Measurements from ENCODE around the gene SLC1A3. TPM values are rescaled to one million over a fixed set of nuclear protein-coding genes. Genes with fewer than 3 reads are reported as not detected.

Gene SLC1A3
- total and polyA plus RNA-seq, 4 donors: 3.4 to 47.6 (median 28.2) TPM

DNA sequence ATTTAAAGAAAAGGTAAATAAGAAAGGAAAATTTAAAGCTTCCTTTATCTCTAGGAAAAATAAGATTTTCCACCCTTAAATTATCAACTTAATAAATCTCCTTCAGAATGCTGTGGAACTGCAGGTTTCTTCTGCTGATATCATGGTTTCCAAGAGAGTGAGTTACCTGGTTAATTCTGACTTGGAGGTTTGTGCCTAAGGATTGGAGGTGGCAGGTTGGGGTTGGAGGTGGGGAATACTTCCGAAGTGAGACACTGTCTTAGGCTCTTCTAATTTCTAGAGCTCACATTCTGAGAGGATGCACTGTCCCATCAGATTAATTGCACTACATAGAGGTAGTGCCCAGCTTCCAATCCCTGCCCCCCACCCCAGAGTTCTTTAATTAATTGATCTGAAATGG is 31.1 kb downstream of the SLC1A3 start:
- Histone ChIP-seq H3K27ac (ENCODE audit: low read depth in 1 of 2, low read length in 1 of 2) (no peak overlapping the region), H3K36me3 (ENCODE audit: control insufficient read depth in 4 of 4, insufficient read depth in 4 of 4, low read length in 4 of 4) (peaks cover 0 to 10% (median 0%) of the 10 kb centered on the region in 4 donors), H3K4me1 (ENCODE audit: control insufficient read depth in 5 of 5, insufficient read depth in 5 of 5, low read length in 5 of 5) (peaks cover 0 to 14% (median 0%) of the 10 kb centered on the region in 5 donors), H3K9ac (ENCODE audit: insufficient read depth in 1 of 2, low read length in 2 of 2) (no peak overlapping the region), H3K4me3 (no peak overlapping the region), H3K27me3 (ENCODE audit: control insufficient read depth in 3 of 3, insufficient read depth in 3 of 3, low read length in 2 of 3) (peaks cover 0 to 8% (median 0%) of the 10 kb centered on the region in 3 donors), H3K9me3 (ENCODE audit: control insufficient read depth in 4 of 4, insufficient read depth in 3 of 4, low read length in 3 of 4) (peaks cover 0 to 8% (median 0%) of the 10 kb centered on the region in 4 donors)
- TF ChIP-seq, protein P1, sequence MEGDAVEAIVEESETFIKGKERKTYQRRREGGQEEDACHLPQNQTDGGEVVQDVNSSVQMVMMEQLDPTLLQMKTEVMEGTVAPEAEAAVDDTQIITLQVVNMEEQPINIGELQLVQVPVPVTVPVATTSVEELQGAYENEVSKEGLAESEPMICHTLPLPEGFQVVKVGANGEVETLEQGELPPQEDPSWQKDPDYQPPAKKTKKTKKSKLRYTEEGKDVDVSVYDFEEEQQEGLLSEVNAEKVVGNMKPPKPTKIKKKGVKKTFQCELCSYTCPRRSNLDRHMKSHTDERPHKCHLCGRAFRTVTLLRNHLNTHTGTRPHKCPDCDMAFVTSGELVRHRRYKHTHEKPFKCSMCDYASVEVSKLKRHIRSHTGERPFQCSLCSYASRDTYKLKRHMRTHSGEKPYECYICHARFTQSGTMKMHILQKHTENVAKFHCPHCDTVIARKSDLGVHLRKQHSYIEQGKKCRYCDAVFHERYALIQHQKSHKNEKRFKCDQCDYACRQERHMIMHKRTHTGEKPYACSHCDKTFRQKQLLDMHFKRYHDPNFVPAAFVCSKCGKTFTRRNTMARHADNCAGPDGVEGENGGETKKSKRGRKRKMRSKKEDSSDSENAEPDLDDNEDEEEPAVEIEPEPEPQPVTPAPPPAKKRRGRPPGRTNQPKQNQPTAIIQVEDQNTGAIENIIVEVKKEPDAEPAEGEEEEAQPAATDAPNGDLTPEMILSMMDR (IDR thresholded peaks at IDR 0.05; ENCODE audit: control extremely low read depth, extremely low read depth): no peak
- no peak for DNase-seq
- WGBS, 2 donors: 100% methylated on average over 1 of the region's 1 CpG
- no peak for ATAC-seq (ENCODE audit: insufficient read depth, low FRiP score)

- TF ChIP-seq, protein P1 (IDR thresholded peaks at IDR 0.05; ENCODE audit: control extremely low read depth, extremely low read depth): no peak
- Histone ChIP-seq H3K4me3 (no peak overlapping the region), H3K4me1 (ENCODE audit: control insufficient read depth in 5 of 5, insufficient read depth in 5 of 5, low read length in 5 of 5) (peaks cover 0 to 14% (median 0%) of the 10 kb centered on the region in 5 donors), H3K9me3 (ENCODE audit: control insufficient read depth in 4 of 4, insufficient read depth in 3 of 4, low read length in 3 of 4) (peaks cover 0 to 8% (median 0%) of the 10 kb centered on the region in 4 donors), H3K27me3 (ENCODE audit: control insufficient read depth in 3 of 3, insufficient read depth in 3 of 3, low read length in 2 of 3) (peaks cover 0 to 8% (median 0%) of the 10 kb centered on the region in 3 donors), H3K36me3 (ENCODE audit: control insufficient read depth in 4 of 4, insufficient read depth in 4 of 4, low read length in 4 of 4) (peaks cover 0 to 6% (median 0%) of the 10 kb centered on the region in 4 donors), H3K9ac (ENCODE audit: insufficient read depth in 1 of 2, low read length in 2 of 2) (no peak overlapping the region), H3K27ac (ENCODE audit: low read depth in 1 of 2, low read length in 1 of 2) (no peak overlapping the region)
- DNase-seq (no peak), ATAC-seq (ENCODE audit: insufficient read depth, low FRiP score) (no peak)
- 46 to 82% methylated on average over 4 of the region's 4 CpGs for WGBS, 2 donors
These were observed 31.6 kb downstream of the SLC1A3 start for GRCh38 chr5:36638056-36638455.

DNA sequence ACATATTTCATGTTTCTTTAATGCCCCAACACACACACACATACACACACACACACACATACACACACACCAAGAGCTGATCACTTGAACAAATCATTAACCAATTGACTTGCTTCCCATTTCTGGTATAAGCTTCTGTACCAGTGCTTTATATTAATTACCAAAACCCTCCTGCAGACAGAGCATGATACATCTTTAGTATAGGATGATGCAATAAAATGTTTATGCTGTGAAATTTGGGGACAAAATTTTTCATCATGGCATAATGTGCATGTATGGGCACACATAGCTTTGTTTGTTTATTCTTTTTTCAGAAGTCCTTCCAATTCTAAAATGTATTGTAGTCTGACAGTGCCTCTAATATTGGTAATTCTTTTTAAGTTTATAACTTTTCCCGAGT is 34.5 kb downstream of the SLC1A3 start:
- Histone ChIP-seq H3K4me3 (no peak overlapping the region), H3K9ac (ENCODE audit: insufficient read depth in 1 of 2, low read length in 2 of 2) (no peak overlapping the region), H3K4me1 (ENCODE audit: control insufficient read depth in 5 of 5, insufficient read depth in 5 of 5, low read length in 5 of 5) (peaks cover 0 to 14% (median under 1%) of the 10 kb centered on the region in 5 donors), H3K36me3 (ENCODE audit: control insufficient read depth in 4 of 4, insufficient read depth in 4 of 4, low read length in 4 of 4) (peaks cover 0 to 4% (median 0%) of the 10 kb centered on the region in 4 donors), H3K27ac (ENCODE audit: low read depth in 1 of 2, low read length in 1 of 2) (no peak overlapping the region), H3K27me3 (ENCODE audit: control insufficient read depth in 3 of 3, insufficient read depth in 3 of 3, low read length in 2 of 3) (peaks cover 0 to 8% (median 0%) of the 10 kb centered on the region in 3 donors), H3K9me3 (ENCODE audit: control insufficient read depth in 4 of 4, insufficient read depth in 3 of 4, low read length in 3 of 4) (peaks cover 0 to 5% (median 0%) of the 10 kb centered on the region in 4 donors)
- DNase-seq: no peak
- TF ChIP-seq, protein P1 (IDR thresholded peaks at IDR 0.05; ENCODE audit: control extremely low read depth, extremely low read depth): no peak
- 73 to 86% methylated on average over 1 of the region's 1 CpG for WGBS, 2 donors
- no peak for ATAC-seq (ENCODE audit: insufficient read depth, low FRiP score)

DNA sequence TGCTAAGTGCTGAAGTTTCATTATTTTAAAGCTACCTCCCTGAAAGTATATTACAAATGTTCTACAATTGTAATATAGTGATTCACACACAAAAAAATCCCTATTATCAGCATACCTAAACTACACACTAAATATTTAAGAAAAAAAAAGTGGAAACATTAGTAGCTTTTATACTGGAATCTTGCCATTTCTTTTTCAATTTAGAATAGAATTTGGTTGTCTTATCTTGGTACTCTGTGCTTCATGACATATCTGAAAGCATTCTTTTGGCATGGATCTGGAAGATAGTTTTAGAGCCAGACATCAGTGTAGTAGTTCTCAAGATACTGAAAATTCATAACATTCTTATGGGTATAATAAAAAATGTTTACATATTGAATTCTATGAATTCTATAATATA is 35.0 kb downstream of the SLC1A3 start:
- Histone ChIP-seq H3K4me3 (no peak overlapping the region), H3K9ac (ENCODE audit: insufficient read depth in 1 of 2, low read length in 2 of 2) (no peak overlapping the region), H3K36me3 (ENCODE audit: control insufficient read depth in 4 of 4, insufficient read depth in 4 of 4, low read length in 4 of 4) (peaks cover 0 to 3% (median under 1%) of the 10 kb centered on the region in 4 donors), H3K4me1 (ENCODE audit: control insufficient read depth in 5 of 5, insufficient read depth in 5 of 5, low read length in 5 of 5) (peaks cover 0 to 15% (median 5%) of the 10 kb centered on the region in 5 donors), H3K9me3 (ENCODE audit: control insufficient read depth in 4 of 4, insufficient read depth in 3 of 4, low read length in 3 of 4) (peaks cover 0 to 5% (median 0%) of the 10 kb centered on the region in 4 donors), H3K27ac (ENCODE audit: low read depth in 1 of 2, low read length in 1 of 2) (no peak overlapping the region), H3K27me3 (ENCODE audit: control insufficient read depth in 3 of 3, insufficient read depth in 3 of 3, low read length in 2 of 3) (peaks cover 0 to 8% (median 0%) of the 10 kb centered on the region in 3 donors)
- TF ChIP-seq, protein P1 (IDR thresholded peaks at IDR 0.05; ENCODE audit: control extremely low read depth, extremely low read depth): no peak
- ATAC-seq (ENCODE audit: insufficient read depth, low FRiP score) (no peak), DNase-seq (no peak)
